Activated T-cell treated with anti-CD3 and anti-CD28 coated beads, Interleukin-2, amount 50 U/mL, for 4 hours (primary cell): ENCODE results near the gene ABCA4. TPM values are rescaled to one million over a fixed set of nuclear protein-coding genes. Genes with fewer than 3 reads are reported as not detected.
A peak's percentile ranks its signal among the peaks of the same experiment; 100 is the strongest.

Experiments used
- ATAC-seq, 2 donors: fragments of 200-7000 bp; cut with Tn5 transposase; one replicate each; pipeline ENCODE4 v1.10.0; 2021
- DNase-seq: peaks from one replicate; pipeline ENCODE4 v3.0.0-alpha.2; 2020
- H3K27me3 Mint-ChIP-seq: one replicate; pipeline ENCODE4 v1.8.0; 2021; ENCODE audit warnings: low read depth, mixed read lengths
- H3K36me3 Mint-ChIP-seq: one replicate; pipeline ENCODE4 v1.8.0; 2022; ENCODE audit warnings: mixed read lengths; ENCODE audit not compliant: insufficient read depth
- H3K4me1 Mint-ChIP-seq: one replicate; pipeline ENCODE4 v1.8.0; 2021; ENCODE audit warnings: low read depth, mixed read lengths
- H3K4me3 Mint-ChIP-seq: one replicate; pipeline ENCODE4 v1.8.0; 2021; ENCODE audit warnings: mild to moderate bottlenecking, moderate library complexity, mixed read lengths
- H3K9me3 Mint-ChIP-seq: one replicate; pipeline ENCODE4 v1.8.0; 2021; ENCODE audit warnings: mixed read lengths
- total RNA-seq, 3 donors: library from RNA; stranded (reverse); gene quantifications; one replicate each; pipeline ENCODE4 v1.2.1, GENCODE V29; 2021

ABCA4 gene
- total RNA-seq, 3 donors from 2014 or later = not detected

- no peaks in the 10 kb centered on the region for H3K9me3 Mint-ChIP-seq
- no peaks in the 10 kb centered on the region for H3K36me3 Mint-ChIP-seq
- H3K27me3 Mint-ChIP-seq = peaks cover 4% of the 10 kb centered on the region
- no peak overlapping the region for H3K4me3 Mint-ChIP-seq
- no peaks in the 10 kb centered on the region for H3K4me1 Mint-ChIP-seq
- peak in 1 of 2 donors; percentile 37 for ATAC-seq
- no peak for DNase-seq
Observed at GRCh38 chr1:93980320-93981273, 140.4 kb downstream of the ABCA4 start.

- Mint-ChIP-seq H3K4me1 (no peaks in the 10 kb centered on the region), H3K36me3 (no peaks in the 10 kb centered on the region), H3K27me3 (peaks cover 3% of the 10 kb centered on the region), H3K4me3 (no peak overlapping the region), H3K9me3 (no peaks in the 10 kb centered on the region)
- DNase-seq (no peak), ATAC-seq (no peak)
Observed at GRCh38 chr1:93979718-93980319, 141.1 kb downstream of the ABCA4 start.

GRCh38 chr1:93979040-93979717 is 141.8 kb downstream of the ABCA4 start:
- no peak overlapping the region for H3K4me3 Mint-ChIP-seq
- no peaks in the 10 kb centered on the region for H3K4me1 Mint-ChIP-seq
- ATAC-seq (no peak), DNase-seq (no peak)
- H3K9me3 Mint-ChIP-seq = no peaks in the 10 kb centered on the region
- H3K27me3 Mint-ChIP-seq = peaks cover 3% of the 10 kb centered on the region
- no peaks in the 10 kb centered on the region for H3K36me3 Mint-ChIP-seq

GRCh38 chr1:93977598-93977945 is 143.4 kb downstream of the ABCA4 start:
- no peaks in the 10 kb centered on the region for H3K4me1 Mint-ChIP-seq
- DNase-seq (no peak), ATAC-seq (no peak)
- no peaks in the 10 kb centered on the region for H3K9me3 Mint-ChIP-seq
- H3K4me3 Mint-ChIP-seq = no peak overlapping the region
- no peaks in the 10 kb centered on the region for H3K27me3 Mint-ChIP-seq
- no peaks in the 10 kb centered on the region for H3K36me3 Mint-ChIP-seq

GRCh38 chr1:93976711-93977597 is 144.0 kb downstream of the ABCA4 start:
- Mint-ChIP-seq H3K4me1 (no peaks in the 10 kb centered on the region), H3K9me3 (no peaks in the 10 kb centered on the region), H3K36me3 (no peaks in the 10 kb centered on the region), H3K4me3 (no peak overlapping the region), H3K27me3 (peaks cover under 1% of the 10 kb centered on the region)
- ATAC-seq = no peak
- DNase-seq = no peak

GRCh38 chr1:93976291-93976690 is 144.7 kb downstream of the ABCA4 start:
- H3K36me3 Mint-ChIP-seq = no peaks in the 10 kb centered on the region
- no peaks in the 10 kb centered on the region for H3K9me3 Mint-ChIP-seq
- no peak for DNase-seq
- H3K27me3 Mint-ChIP-seq = peaks cover 3% of the 10 kb centered on the region
- no peak for ATAC-seq
- no peaks in the 10 kb centered on the region for H3K4me1 Mint-ChIP-seq
- H3K4me3 Mint-ChIP-seq = no peak overlapping the region

GRCh38 chr1:93972341-93972740 is 148.6 kb downstream of the ABCA4 start:
- ATAC-seq (no peak), DNase-seq (no peak)
- Mint-ChIP-seq H3K4me3 (no peak overlapping the region), H3K4me1 (no peaks in the 10 kb centered on the region), H3K9me3 (no peaks in the 10 kb centered on the region), H3K36me3 (no peaks in the 10 kb centered on the region), H3K27me3 (peaks cover 3% of the 10 kb centered on the region)

- ATAC-seq (no peak), DNase-seq (no peak)
- H3K27me3 Mint-ChIP-seq = peaks cover 3% of the 10 kb centered on the region
- H3K36me3 Mint-ChIP-seq = no peaks in the 10 kb centered on the region
- no peak overlapping the region for H3K4me3 Mint-ChIP-seq
- no peaks in the 10 kb centered on the region for H3K4me1 Mint-ChIP-seq
- H3K9me3 Mint-ChIP-seq = no peaks in the 10 kb centered on the region
Observed at GRCh38 chr1:93969887-93970286, 151.1 kb downstream of the ABCA4 start.

GRCh38 chr1:93969371-93969770 is 151.6 kb downstream of the ABCA4 start:
- Mint-ChIP-seq H3K9me3 (no peaks in the 10 kb centered on the region), H3K27me3 (peaks cover 3% of the 10 kb centered on the region), H3K36me3 (no peaks in the 10 kb centered on the region), H3K4me1 (no peaks in the 10 kb centered on the region), H3K4me3 (no peak overlapping the region)
- no peak for DNase-seq
- ATAC-seq = no peak

- H3K4me3 Mint-ChIP-seq = no peak overlapping the region
- H3K27me3 Mint-ChIP-seq = peaks cover 3% of the 10 kb centered on the region
- H3K4me1 Mint-ChIP-seq = no peaks in the 10 kb centered on the region
- no peak for ATAC-seq
- DNase-seq = no peak
- no peaks in the 10 kb centered on the region for H3K36me3 Mint-ChIP-seq
- H3K9me3 Mint-ChIP-seq = no peaks in the 10 kb centered on the region
Observed at GRCh38 chr1:93967306-93967705, 153.6 kb downstream of the ABCA4 start.

GRCh38 chr1:93965888-93966287 is 155.1 kb downstream of the ABCA4 start:
- H3K4me3 Mint-ChIP-seq = no peak overlapping the region
- H3K27me3 Mint-ChIP-seq = no peaks in the 10 kb centered on the region
- DNase-seq (no peak), ATAC-seq (no peak)
- no peaks in the 10 kb centered on the region for H3K4me1 Mint-ChIP-seq
- H3K36me3 Mint-ChIP-seq = no peaks in the 10 kb centered on the region
- H3K9me3 Mint-ChIP-seq = no peaks in the 10 kb centered on the region

GRCh38 chr1:93965256-93965655 is 155.7 kb downstream of the ABCA4 start:
- Mint-ChIP-seq H3K9me3 (no peaks in the 10 kb centered on the region), H3K4me1 (no peaks in the 10 kb centered on the region), H3K4me3 (no peak overlapping the region), H3K36me3 (no peaks in the 10 kb centered on the region), H3K27me3 (no peaks in the 10 kb centered on the region)
- DNase-seq (no peak), ATAC-seq (no peak)

- H3K36me3 Mint-ChIP-seq = no peaks in the 10 kb centered on the region
- ATAC-seq = no peak
- H3K27me3 Mint-ChIP-seq = no peaks in the 10 kb centered on the region
- H3K4me1 Mint-ChIP-seq = no peaks in the 10 kb centered on the region
- H3K9me3 Mint-ChIP-seq = no peaks in the 10 kb centered on the region
- no peak overlapping the region for H3K4me3 Mint-ChIP-seq
- DNase-seq = no peak
Observed at GRCh38 chr1:93964777-93965200, 156.2 kb downstream of the ABCA4 start.
